ENCODE results near the gene STAT4.

The STAT4 gene

DNA sequence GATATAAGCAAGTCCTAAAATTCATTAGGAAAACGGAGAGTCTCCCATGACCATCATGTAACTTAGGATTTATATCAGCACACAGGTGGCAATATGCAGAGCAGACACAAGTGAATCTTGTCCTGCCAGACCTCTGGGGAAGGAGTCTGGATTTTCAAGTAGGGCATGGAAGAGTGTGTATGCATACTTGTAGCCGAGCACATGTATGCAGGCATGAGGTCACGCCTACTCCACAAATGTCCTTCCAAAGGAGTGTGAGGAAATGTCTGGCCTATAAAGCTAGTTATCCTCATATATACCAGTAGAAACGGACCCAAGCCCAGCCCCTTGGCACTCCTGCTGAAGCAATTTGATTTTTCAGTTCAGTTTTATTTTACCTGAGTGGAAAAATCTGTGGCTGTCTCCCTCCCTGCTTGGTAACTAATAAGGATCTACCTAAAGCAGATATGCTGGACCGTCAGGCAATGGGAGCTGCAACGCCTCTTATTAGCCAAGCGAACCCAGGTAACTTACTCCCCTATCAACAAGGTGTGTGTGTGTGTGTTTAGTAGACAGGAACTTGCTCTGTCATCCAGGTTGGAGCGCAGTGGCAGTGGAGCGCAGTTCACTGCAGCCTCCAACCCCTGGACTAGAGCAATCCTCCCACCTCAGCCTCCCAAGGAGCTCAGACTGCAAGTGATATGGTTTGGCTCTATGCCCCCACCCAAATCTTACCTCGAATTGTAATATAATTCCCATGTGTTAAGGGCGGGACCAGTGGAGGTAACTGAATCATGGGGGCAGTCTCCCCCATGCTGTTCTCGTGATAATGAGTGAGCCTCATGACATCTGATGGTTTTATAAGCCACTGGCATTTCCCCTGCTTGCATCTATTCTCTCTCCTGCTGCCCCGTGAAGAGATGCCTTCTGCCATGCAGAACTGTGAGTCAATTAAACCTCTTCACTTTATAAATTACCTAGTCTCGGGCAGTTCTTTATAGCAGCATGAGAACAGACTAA is 139.6 kb downstream of the STAT4 start:
- H3K9ac ChIP-seq (ENCODE audit: low read length), result no peak overlapping the region
- no peaks in the 10 kb centered on the region for H3K9me3 ChIP-seq (replicated peaks; ENCODE audit: insufficient read depth, low read length)
- H3K79me2 ChIP-seq (ENCODE audit: low read length), result peaks cover 26% of the 10 kb centered on the region
- peaks cover 6% of the 10 kb centered on the region; the same call in 1 of the 2 replicates for H3F3A ChIP-seq (ENCODE audit: insufficient read depth, low read length)
- H3K27ac ChIP-seq (ENCODE audit: low read length), result no peak overlapping the region
- no peak overlapping the region for H2AFZ ChIP-seq (ENCODE audit: low read length)
- no peaks in the 10 kb centered on the region for H3K27me3 ChIP-seq (replicated peaks; ENCODE audit: insufficient read depth, low read length)
- no peak for DNase-seq
- no peaks in the 10 kb centered on the region for H4K20me1 ChIP-seq (ENCODE audit: insufficient read depth, low read length)
- peaks cover 28% of the 10 kb centered on the region for H3K4me1 ChIP-seq (ENCODE audit: low read length)
- 0 out of 2 replicates have a peak, but pooled peaks cover 7% of the 10 kb centered on the region for H3K36me3 ChIP-seq (replicated peaks; ENCODE audit: insufficient read depth, low read length)
- no peak overlapping the region for H3K4me2 ChIP-seq (ENCODE audit: low read depth, low read length)
- TF ChIP-seq EZH2phosphoT487 (IDR thresholded peaks at IDR 0.05; ENCODE audit: low read length), result no peak
- TF ChIP-seq, protein P1, sequence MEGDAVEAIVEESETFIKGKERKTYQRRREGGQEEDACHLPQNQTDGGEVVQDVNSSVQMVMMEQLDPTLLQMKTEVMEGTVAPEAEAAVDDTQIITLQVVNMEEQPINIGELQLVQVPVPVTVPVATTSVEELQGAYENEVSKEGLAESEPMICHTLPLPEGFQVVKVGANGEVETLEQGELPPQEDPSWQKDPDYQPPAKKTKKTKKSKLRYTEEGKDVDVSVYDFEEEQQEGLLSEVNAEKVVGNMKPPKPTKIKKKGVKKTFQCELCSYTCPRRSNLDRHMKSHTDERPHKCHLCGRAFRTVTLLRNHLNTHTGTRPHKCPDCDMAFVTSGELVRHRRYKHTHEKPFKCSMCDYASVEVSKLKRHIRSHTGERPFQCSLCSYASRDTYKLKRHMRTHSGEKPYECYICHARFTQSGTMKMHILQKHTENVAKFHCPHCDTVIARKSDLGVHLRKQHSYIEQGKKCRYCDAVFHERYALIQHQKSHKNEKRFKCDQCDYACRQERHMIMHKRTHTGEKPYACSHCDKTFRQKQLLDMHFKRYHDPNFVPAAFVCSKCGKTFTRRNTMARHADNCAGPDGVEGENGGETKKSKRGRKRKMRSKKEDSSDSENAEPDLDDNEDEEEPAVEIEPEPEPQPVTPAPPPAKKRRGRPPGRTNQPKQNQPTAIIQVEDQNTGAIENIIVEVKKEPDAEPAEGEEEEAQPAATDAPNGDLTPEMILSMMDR (IDR thresholded peaks at IDR 0.05; ENCODE audit: low read length), result no peak
- TF ChIP-seq EZH2 (optimal IDR thresholded peaks at IDR 0.05; ENCODE audit: low read depth, low read length), result no peak
- no peak overlapping the region for H3K4me3 ChIP-seq (ENCODE audit: low read length)
- no peaks in the 10 kb centered on the region for H3K9me2 ChIP-seq (replicated peaks; ENCODE audit: insufficient read depth, low read length)

DNA sequence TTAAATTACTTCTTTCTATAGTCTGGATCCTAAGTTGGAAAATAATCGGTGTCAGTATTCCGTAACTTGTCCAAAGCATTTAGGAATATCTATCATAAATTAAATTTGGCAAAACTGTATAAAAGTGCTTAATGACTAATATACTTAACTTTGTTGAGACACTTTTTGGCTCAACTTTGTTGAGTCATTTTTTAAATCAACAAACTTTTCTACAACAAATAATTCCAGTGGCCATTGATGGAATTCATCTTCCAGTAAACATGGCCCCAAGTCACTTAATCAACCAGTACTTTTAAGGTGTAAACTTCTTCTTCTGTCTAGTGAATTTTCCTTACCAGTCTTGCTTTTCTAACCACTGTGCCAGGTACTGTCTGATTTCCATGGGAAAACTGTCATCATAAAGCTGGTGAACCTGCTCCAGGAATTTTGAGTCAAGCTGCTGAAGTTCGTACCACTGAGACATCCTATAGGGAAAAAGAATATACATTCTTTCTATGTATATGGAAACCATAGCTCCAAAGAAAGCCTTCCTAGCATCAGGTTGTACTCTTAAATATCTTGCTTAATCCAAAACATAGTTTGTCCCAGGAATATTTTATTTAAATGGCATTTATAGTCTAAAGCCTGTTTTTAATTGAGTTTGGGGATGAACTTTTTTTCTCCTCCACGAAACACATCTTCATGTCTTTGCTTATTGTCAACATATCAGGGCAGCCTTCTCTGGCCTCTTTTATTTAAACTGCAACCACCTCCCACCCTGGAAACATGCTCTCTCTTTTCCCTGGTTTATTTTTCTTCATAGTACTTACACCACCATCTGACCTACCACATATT is 141.0 kb downstream of the STAT4 start:
- peaks cover 18% of the 10 kb centered on the region for H3K4me1 ChIP-seq (ENCODE audit: low read length)
- peaks cover 26% of the 10 kb centered on the region for H3K79me2 ChIP-seq (ENCODE audit: low read length)
- H3K27ac ChIP-seq (ENCODE audit: low read length), result no peak overlapping the region
- 0 out of 2 replicates have a peak, but pooled peaks cover 7% of the 10 kb centered on the region for H3K36me3 ChIP-seq (replicated peaks; ENCODE audit: insufficient read depth, low read length)
- no peaks in the 10 kb centered on the region for H3K9me2 ChIP-seq (replicated peaks; ENCODE audit: insufficient read depth, low read length)
- H2AFZ ChIP-seq (ENCODE audit: low read length), result no peak overlapping the region
- H3K9me3 ChIP-seq (replicated peaks; ENCODE audit: insufficient read depth, low read length), result no peaks in the 10 kb centered on the region
- no peak for DNase-seq
- no peaks in the 10 kb centered on the region for H4K20me1 ChIP-seq (ENCODE audit: insufficient read depth, low read length)
- no peak overlapping the region for H3K9ac ChIP-seq (ENCODE audit: low read length)
- no peak overlapping the region for H3K4me2 ChIP-seq (ENCODE audit: low read depth, low read length)
- TF ChIP-seq EZH2phosphoT487 (IDR thresholded peaks at IDR 0.05; ENCODE audit: low read length) (no peak), EZH2 (optimal IDR thresholded peaks at IDR 0.05; ENCODE audit: low read depth, low read length) (no peak)
- TF ChIP-seq, protein P1 (IDR thresholded peaks at IDR 0.05; ENCODE audit: low read length), result no peak
- peaks cover 6% of the 10 kb centered on the region; the same call in 1 of the 2 replicates for H3F3A ChIP-seq (ENCODE audit: insufficient read depth, low read length)
- no peaks in the 10 kb centered on the region for H3K27me3 ChIP-seq (replicated peaks; ENCODE audit: insufficient read depth, low read length)
- H3K4me3 ChIP-seq (ENCODE audit: low read length), result no peak overlapping the region

DNA sequence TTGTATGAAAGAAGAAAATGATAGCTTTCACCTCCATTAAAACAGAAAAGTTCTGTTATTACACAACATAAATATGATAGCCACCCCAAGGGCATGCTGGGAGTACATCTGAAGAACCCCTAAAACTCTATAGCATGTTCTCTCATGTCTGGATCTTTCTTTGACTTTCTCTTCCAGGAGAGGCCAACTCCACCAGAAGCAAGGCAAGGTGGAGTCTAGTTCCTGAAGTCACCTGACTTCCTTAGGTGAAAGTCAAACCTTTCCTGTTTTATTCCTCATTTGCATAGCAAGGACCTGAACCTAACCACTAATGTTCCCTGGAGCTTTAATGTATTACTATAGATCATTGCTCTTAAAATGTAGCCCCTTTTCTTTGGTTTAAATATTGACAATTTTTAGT is 142.5 kb downstream of the STAT4 start:
- Histone ChIP-seq H3K9me3 (replicated peaks; ENCODE audit: insufficient read depth, low read length) (no peaks in the 10 kb centered on the region), H3F3A (ENCODE audit: insufficient read depth, low read length) (no peaks in the 10 kb centered on the region), H2AFZ (ENCODE audit: low read length) (no peak overlapping the region), H3K4me3 (ENCODE audit: low read length) (no peak overlapping the region), H3K27ac (ENCODE audit: low read length) (no peak overlapping the region), H3K9me2 (replicated peaks; ENCODE audit: insufficient read depth, low read length) (no peaks in the 10 kb centered on the region), H3K36me3 (replicated peaks; ENCODE audit: insufficient read depth, low read length) (0 out of 2 replicates have a peak, but pooled peaks cover 7% of the 10 kb centered on the region), H3K27me3 (replicated peaks; ENCODE audit: insufficient read depth, low read length) (no peaks in the 10 kb centered on the region), H3K9ac (ENCODE audit: low read length) (no peak overlapping the region), H4K20me1 (ENCODE audit: insufficient read depth, low read length) (no peaks in the 10 kb centered on the region), H3K4me2 (ENCODE audit: low read depth, low read length) (no peak overlapping the region), H3K4me1 (ENCODE audit: low read length) (peaks cover 12% of the 10 kb centered on the region), H3K79me2 (ENCODE audit: low read length) (peaks cover 21% of the 10 kb centered on the region)
- TF ChIP-seq, protein P1 (IDR thresholded peaks at IDR 0.05; ENCODE audit: low read length), result no peak
- TF ChIP-seq EZH2phosphoT487 (IDR thresholded peaks at IDR 0.05; ENCODE audit: low read length), result no peak
- no peak for TF ChIP-seq EZH2 (optimal IDR thresholded peaks at IDR 0.05; ENCODE audit: low read depth, low read length)
- DNase-seq, result no peak

Data from MM.1S (cell line).